Fibroblast of peridontal ligament (primary cell): Measurements from ENCODE around the gene IGFL3.

Experiments used
- DNase-seq: peaks from one replicate; pipeline ENCODE4 v3.0.0-alpha.2; 2010; ENCODE audit errors: extremely low read depth

Gene IGFL3

DNA sequence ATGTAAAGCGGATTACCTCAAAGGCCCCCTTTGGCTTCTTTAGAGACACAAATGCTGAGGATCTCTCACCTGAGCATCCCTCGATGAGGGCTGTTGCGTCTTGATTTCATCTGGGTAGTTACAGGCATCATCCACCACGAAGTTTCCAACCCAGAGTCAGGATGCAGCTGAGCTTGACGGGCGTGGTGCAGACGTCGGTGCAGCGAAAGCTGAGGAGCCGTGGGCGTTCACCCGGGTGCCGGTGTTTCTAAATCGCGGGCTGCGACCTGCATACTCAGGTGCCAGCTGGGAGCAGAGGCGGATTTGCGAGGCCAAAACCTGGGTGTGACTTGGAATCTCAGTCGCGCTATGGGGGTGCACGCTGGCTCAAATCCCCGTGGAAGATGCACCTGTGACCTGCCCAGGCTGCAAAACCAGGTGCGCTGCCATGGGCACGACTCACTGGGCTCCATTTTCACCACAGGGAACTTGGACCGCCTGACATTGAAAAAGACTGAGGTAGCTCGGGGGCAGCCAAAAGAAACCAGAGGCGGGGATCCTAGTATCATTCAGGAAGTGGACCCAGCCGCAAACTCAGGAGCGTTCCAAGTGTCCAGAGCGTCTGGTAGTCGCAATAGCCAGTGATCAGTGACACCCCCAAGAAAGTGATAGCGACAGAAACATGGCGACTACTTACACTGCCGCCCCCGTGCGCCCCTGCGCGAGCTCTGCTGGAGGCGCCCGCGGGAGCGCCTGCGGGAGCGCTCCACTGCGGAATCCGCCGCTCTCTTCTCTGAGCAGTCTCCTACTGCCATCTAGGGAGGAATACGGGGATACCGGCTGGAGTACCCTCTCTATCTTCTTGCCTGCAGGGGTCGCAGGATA, 47.3 kb downstream of the IGFL3 start:
- DNase-seq, result peak; percentile 83

DNA sequence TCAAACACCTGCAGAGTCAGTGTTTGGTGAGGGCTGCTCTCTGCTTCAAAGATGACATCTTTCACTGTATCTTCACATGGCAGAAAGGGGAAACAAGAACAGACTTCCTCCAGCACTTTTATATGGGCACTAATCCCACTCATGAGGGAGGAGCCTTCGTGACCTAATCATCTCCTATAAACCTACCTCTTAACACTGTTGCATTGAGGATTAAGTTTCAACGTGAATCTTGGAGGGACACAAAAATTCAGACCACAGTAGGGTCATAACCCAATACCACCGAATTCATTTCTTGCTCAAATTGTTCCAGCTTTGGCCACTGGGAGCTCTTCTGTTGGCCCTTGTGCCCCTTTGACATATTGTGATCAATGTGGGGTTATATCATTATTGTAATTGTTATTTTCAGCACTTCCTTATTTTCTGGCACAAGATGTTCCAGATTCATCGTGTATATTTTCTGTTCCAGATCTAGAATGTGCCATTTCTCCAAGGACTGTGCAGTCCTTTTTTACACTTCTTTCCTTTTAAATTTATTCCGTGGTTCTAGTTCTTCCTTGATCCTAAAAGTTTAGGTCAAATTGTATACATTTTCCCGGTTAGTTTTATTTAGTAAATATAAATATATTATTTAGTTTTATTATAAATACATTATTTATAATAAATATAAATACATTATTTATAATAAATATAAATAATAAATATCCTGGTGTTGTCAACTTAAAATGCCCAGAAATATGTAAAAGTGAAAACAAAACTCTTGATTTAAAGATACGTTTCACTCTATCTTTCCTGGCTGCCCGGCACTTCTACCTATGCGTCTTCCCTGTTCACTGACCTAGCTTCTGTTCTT, 48.2 kb downstream of the IGFL3 start:
- no peak for DNase-seq

DNA sequence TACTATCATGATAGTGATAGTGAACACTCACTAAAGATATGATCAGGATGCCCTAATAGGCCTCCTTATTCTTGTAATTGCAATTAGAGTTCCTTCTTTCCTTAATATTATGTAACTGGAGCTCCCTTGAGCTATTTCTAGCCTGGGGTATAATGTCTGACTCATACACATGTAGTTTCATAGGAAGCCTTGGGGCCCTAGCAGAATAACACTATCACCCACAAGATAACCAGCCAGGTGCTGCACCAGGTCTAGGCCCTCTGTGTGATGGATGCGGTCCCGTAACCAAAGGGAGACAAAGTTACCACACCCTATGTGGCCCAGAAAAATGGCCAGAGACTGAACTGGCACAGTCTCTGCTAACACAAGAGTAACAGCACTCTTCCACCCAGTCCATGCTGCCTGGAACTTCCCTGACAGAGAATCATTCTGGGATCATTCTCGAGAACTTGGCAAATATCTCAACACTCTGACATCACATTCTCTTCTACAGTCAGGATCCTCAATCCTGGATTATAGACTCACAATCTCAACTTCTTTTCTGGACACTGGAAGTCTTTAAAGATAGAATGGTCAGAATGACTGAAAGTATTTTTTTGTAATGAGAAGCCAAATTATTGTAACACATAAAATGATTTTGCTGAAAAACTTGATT, 51.1 kb downstream of the IGFL3 start:
- DNase-seq, result no peak
